Endothelial cell of hepatic sinusoid (primary cell): ENCODE measurements around the gene UQCRQ.

Experiments
- in situ Hi-C: cut with HindIII; loops from 2 replicates; pipeline ENCODE4 v1.10.0; 2017; ENCODE audit warnings: low sequenced_read_pairs

Gene UQCRQ

DNA sequence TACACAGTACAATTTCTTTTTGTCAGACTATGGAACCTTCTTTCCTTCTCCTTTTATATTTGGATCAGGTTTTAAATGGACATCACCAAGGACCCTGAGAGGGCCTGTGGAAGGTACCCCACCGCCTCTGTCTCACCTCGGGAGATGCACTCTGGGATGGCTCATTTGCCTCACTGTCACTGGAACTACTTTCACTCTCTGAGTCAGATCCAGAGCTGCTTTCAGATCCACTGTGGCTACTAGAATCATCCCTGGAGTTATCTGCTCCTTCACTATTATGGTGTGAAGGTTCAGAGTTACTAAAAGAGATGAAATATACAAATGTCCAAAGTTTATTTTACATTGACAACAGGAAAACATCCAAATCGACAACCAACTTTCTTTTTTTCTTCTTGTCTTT is 31.7 kb downstream of the UQCRQ start:
- in situ Hi-C loops, result no loop called here

DNA sequence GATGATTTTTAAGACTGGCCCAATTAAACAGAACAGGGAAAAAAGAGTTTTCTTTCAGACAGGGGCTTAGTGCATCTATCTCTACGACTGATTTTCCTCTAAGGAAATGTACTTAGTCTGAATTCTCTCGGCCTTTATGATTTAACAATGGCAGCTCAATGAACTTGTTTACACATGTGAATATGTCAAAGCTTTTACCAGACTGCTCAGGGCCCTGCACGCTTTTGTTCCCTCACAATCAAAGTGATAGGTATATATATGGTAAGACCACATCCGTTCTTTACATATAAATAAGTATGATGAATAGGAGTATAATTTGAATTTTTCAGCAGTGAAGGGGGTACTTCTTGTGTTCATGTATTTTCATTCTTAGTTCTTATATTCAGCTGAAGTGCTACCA is 34.6 kb downstream of the UQCRQ start:
- in situ Hi-C loops, result no loop called here

GRCh38 chr5:132901730-132902129 is 35.3 kb downstream of the UQCRQ start:
- in situ Hi-C loops, result no loop called here

- in situ Hi-C loops, result no loop called here
These were observed 39.5 kb downstream of the UQCRQ start for GRCh38 chr5:132905938-132906337.

GRCh38 chr5:132907161-132907560 is 40.7 kb downstream of the UQCRQ start:
- in situ Hi-C loops, result no loop called here

DNA sequence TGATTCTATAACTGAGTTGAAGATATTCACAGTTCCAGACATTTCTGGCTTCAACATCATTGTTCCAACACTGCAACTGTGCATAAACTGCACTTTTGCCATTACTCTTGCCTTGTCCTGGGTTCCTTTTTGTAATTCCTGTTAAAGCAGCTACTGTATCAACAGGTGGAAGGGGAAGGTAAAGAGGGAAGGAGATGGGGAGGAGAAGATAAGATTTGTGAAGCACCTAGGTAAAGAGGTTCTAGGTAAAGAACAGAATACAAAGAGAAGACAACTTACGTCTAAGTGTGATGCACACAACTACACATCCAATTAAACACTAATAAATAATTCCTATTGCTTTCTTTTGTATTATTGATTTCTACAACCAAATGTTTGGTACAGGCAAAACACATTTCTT is 43.3 kb downstream of the UQCRQ start:
- in situ Hi-C loops, result no loop called here

- in situ Hi-C loops, result no loop called here
These were observed 49.2 kb downstream of the UQCRQ start for GRCh38 chr5:132915681-132916080.

GRCh38 chr5:132916086-132916485 is 49.6 kb downstream of the UQCRQ start:
- in situ Hi-C loops, result no loop called here
